Body of pancreas (tissue), 4 donors: ENCODE measurements around the gene CIP2A.

Experiments used
- CTCF ChIP-seq, 7 experiments: fragments of 450-650 bp in 4 of 7; fragments of 200-600 bp in 3 of 7; sonication (generic) in 3 of 7; IDR thresholded peaks; one replicate each; pipeline ENCODE4 v1.5.1; 2016 to 2019; ENCODE audit warnings: antibody characterized with exemption in 7 of 7
- POLR2A ChIP-seq, 3 donors: fragments of 450-650 bp; IDR thresholded peaks; one replicate each; pipeline ENCODE4 v1.6.1; 2016; ENCODE audit warnings: antibody characterized with exemption in 3 of 3, mild to moderate bottlenecking in 2 of 3

GRCh38 chr3:108608750-108609149, 19.5 kb upstream of the CIP2A start:
- TF ChIP-seq CTCF (IDR thresholded peaks at IDR 0.05) (no peak), POLR2A (IDR thresholded peaks at IDR 0.05) (no peak)
